PC-3 (cell line): ENCODE data around the gene KRT6C. TPM values are rescaled to one million over a fixed set of nuclear protein-coding genes. Genes with fewer than 3 reads are reported as not detected.
A peak's percentile ranks its signal among the peaks of the same experiment; 100 is the strongest.

Experiments
- ATAC-seq: fragments of 200-7000 bp; cut with Tn5 transposase; 2 replicates; pipeline ENCODE4 v1.9.1; 2020; ENCODE audit warnings: mild to moderate bottlenecking, moderate library complexity
- BruUV-seq: library from RNA; stranded (reverse); fragments of 400-500 nt; replicated peaks from 2 replicates; lab custom pipeline; 2021; lab: Mats Ljungman, UMichigan
- CTCF ChIA-PET: fragments of 300-600 bp; sonication (Branson Sonifier 250); formaldehyde crosslinking; loops from one replicate; lab custom pipeline; 2022; ENCODE audit warnings: antibody characterized with exemption; lab: Charles Lee
- POLR2A ChIA-PET: fragments of 300-600 bp; sonication (Branson Sonifier 250); formaldehyde crosslinking; loops from one replicate; lab custom pipeline; 2022; ENCODE audit warnings: antibody characterized with exemption; ENCODE audit not compliant: unreplicated experiment; lab: Charles Lee
- DNase-seq: peaks from one replicate; pipeline ENCODE4 v3.0.0-alpha.2; 2015
- H2AFZ ChIP-seq: fragments of 300-600 bp; sonication (generic); 2 replicates; pipeline ENCODE4 v1.6.0; 2016; ENCODE audit warnings: antibody characterized with exemption, low read length
- H3F3A ChIP-seq: fragments of 300-600 bp; sonication (generic); one replicate; pipeline ENCODE4 v1.6.0; 2017; ENCODE audit warnings: antibody characterized with exemption, low read length, control low read depth, mild to moderate bottlenecking; ENCODE audit not compliant: unreplicated experiment
- H3K27ac ChIP-seq: fragments of 300-600 bp; sonication (generic); 2 replicates; pipeline ENCODE4 v1.5.1; 2016; ENCODE audit warnings: mild to moderate bottlenecking, low read length
- H3K27me3 ChIP-seq: fragments of 300-600 bp; sonication (generic); 2 replicates; pipeline ENCODE4 v1.6.1; 2016; ENCODE audit warnings: low read length, mixed read lengths
- H3K36me3 ChIP-seq: fragments of 300-600 bp; sonication (generic); 2 replicates; pipeline ENCODE4 v1.6.1; 2016; ENCODE audit warnings: low read depth, mixed run types, low read length, mixed read lengths
- H3K4me1 ChIP-seq: fragments of 300-600 bp; sonication (generic); 2 replicates; pipeline ENCODE4 v1.5.1; 2016; ENCODE audit warnings: low read length; ENCODE audit not compliant: insufficient read depth
- H3K4me2 ChIP-seq: fragments of 300-600 bp; sonication (generic); 2 replicates; pipeline ENCODE4 v1.6.0; 2016; ENCODE audit warnings: low read length
- H3K4me3 ChIP-seq: fragments of 300-600 bp; sonication (generic); 2 replicates; pipeline ENCODE4 v1.5.1; 2016; ENCODE audit warnings: mild to moderate bottlenecking, low read length, mixed read lengths
- H3K79me2 ChIP-seq: fragments of 300-600 bp; sonication (generic); 2 replicates; pipeline ENCODE4 v1.6.1; 2017; ENCODE audit warnings: low read length, mixed read lengths
- H3K9ac ChIP-seq: fragments of 300-600 bp; sonication (generic); 2 replicates; pipeline ENCODE4 v1.6.0; 2016; ENCODE audit warnings: mild to moderate bottlenecking, low read length
- H3K9me2 ChIP-seq: fragments of 300-600 bp; sonication (generic); replicated peaks from 2 replicates; pipeline ENCODE4 v1.6.1; 2016; ENCODE audit warnings: mixed run types, low read length, mixed read lengths
- H3K9me3 ChIP-seq: fragments of 300-600 bp; sonication (generic); 2 replicates; pipeline ENCODE4 v1.6.1; 2016; ENCODE audit warnings: low read length, mixed read lengths
- H4K20me1 ChIP-seq: fragments of 300-600 bp; sonication (generic); 2 replicates; pipeline ENCODE4 v1.6.1; 2016; ENCODE audit warnings: low read length, mixed read lengths
- CTCF ChIP-seq: fragments of 300-600 bp; sonication (generic); conservative IDR thresholded peaks from 2 replicates; pipeline ENCODE4 v1.5.1; 2017; ENCODE audit warnings: antibody characterized with exemption, low read depth, mild to moderate bottlenecking, low read length
- EZH2 ChIP-seq: fragments of 300-600 bp; sonication (generic); IDR thresholded peaks from one replicate; pipeline ENCODE4 v1.6.1; 2017; ENCODE audit warnings: antibody characterized with exemption, mild to moderate bottlenecking, low read length; ENCODE audit not compliant: unreplicated experiment
- EZH2phosphoT487 ChIP-seq: fragments of 300-600 bp; sonication (generic); IDR thresholded peaks from 2 replicates; pipeline ENCODE4 v1.6.1; 2018; ENCODE audit warnings: mild to moderate bottlenecking, antibody characterized with exemption, low read length, borderline replicate concordance
- intact Hi-C: fragments of 100-400 bp; cut with micrococcal nuclease; formaldehyde crosslinking; loops from 2 replicates; pipeline ENCODE4 v1.9.0; 2023
- total RNA-seq: library from RNA; depleted of rRNA; stranded (reverse); fragments of >200 nt; gene quantifications from 2 replicates; pipeline ENCODE4 v1.2.3, GENCODE V29; 2014

The KRT6C gene
- total RNA-seq, 1 experiment from 2014 or later: not detected

- Histone ChIP-seq H3F3A (no peaks in the 10 kb centered on the region), H4K20me1 (no peaks in the 10 kb centered on the region), H3K27ac (peak overlapping the region; percentile 26; the same call in 1 of the 2 replicates), H2AFZ (no peak overlapping the region), H3K27me3 (no peaks in the 10 kb centered on the region), H3K9me2 (no peaks in the 10 kb centered on the region), H3K9ac (no peak overlapping the region), H3K4me3 (no peak overlapping the region), H3K79me2 (no peaks in the 10 kb centered on the region), H3K4me2 (no peak overlapping the region), H3K9me3 (no peaks in the 10 kb centered on the region), H3K36me3 (no peaks in the 10 kb centered on the region), H3K4me1 (peaks cover 16% of the 10 kb centered on the region)
- ATAC-seq (no peak), DNase-seq (peak; percentile 69)
- intact Hi-C loops: no loop called here
- POLR2A ChIA-PET: no interaction called here
- BruUV-seq: no TSS peak
- TF ChIP-seq CTCF (no peak), EZH2phosphoT487 (no peak), EZH2 (no peak)
- CTCF ChIA-PET: no interaction called here
These were observed 42.6 kb upstream of the KRT6C start for GRCh38 chr12:52515927-52516831.

GRCh38 chr12:52515319-52515646, 41.7 kb upstream of the KRT6C start:
- Histone ChIP-seq H4K20me1 (no peaks in the 10 kb centered on the region), H3K79me2 (no peaks in the 10 kb centered on the region), H3F3A (no peaks in the 10 kb centered on the region), H3K4me1 (peaks cover 12% of the 10 kb centered on the region), H2AFZ (no peak overlapping the region), H3K9me3 (no peaks in the 10 kb centered on the region), H3K27ac (no peak overlapping the region), H3K4me2 (no peak overlapping the region), H3K4me3 (no peak overlapping the region), H3K36me3 (no peaks in the 10 kb centered on the region), H3K27me3 (no peaks in the 10 kb centered on the region), H3K9ac (no peak overlapping the region), H3K9me2 (no peaks in the 10 kb centered on the region)
- POLR2A ChIA-PET: no interaction called here
- DNase-seq (no peak), ATAC-seq (no peak)
- no peak for TF ChIP-seq CTCF
- TF ChIP-seq EZH2: no peak
- TF ChIP-seq EZH2phosphoT487: no peak
- BruUV-seq: no TSS peak
- CTCF ChIA-PET: no interaction called here
- intact Hi-C loops: no loop called here
